C4-2B (cell line): ENCODE data around the gene SMIM26.

Experiments used
- ZFX ChIP-seq: fragments of 450-650 bp; IDR thresholded peaks from 2 replicates; pipeline ENCODE4 v1.6.1; 2017
- TF ChIP-seq, protein P1 (sequence below): fragments of 450-650 bp; conservative IDR thresholded peaks from 2 replicates; pipeline ENCODE4 v1.5.1; 2017; ENCODE audit warnings: mild to moderate bottlenecking

DNA sequence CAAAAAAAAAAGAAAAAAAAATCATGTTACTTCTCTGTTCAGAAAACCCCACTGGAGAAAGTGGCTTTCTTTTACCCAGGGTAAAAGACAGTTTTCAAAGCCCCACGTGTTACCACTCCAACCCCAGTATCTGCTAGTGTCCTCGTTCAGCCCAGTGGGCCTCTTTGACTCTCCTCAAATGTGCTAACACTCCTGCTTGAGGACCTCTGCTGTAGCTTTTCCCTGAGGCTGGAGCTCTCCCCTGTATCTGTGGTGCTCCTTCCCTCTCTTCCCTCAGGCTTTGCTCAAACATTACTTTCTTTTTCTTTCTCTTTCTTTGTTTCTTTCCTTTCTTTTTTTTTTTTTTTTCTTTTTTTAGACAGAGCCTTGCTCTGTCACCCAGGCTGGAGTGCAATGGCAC, 44.2 kb upstream of the SMIM26 start:
- TF ChIP-seq, protein P1, sequence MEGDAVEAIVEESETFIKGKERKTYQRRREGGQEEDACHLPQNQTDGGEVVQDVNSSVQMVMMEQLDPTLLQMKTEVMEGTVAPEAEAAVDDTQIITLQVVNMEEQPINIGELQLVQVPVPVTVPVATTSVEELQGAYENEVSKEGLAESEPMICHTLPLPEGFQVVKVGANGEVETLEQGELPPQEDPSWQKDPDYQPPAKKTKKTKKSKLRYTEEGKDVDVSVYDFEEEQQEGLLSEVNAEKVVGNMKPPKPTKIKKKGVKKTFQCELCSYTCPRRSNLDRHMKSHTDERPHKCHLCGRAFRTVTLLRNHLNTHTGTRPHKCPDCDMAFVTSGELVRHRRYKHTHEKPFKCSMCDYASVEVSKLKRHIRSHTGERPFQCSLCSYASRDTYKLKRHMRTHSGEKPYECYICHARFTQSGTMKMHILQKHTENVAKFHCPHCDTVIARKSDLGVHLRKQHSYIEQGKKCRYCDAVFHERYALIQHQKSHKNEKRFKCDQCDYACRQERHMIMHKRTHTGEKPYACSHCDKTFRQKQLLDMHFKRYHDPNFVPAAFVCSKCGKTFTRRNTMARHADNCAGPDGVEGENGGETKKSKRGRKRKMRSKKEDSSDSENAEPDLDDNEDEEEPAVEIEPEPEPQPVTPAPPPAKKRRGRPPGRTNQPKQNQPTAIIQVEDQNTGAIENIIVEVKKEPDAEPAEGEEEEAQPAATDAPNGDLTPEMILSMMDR: no peak
- TF ChIP-seq ZFX: no peak
